T-helper 17 cell (primary cell): ENCODE data around the gene TMEM164. TPM values are rescaled to one million over a fixed set of nuclear protein-coding genes. Genes with fewer than 3 reads are reported as not detected.

Source experiments
- ATAC-seq: fragments of 150-1000 bp; cut with Tn5 transposase; 2 replicates; pipeline ENCODE4 v1.10.0; 2021; ENCODE audit warnings: mild to moderate bottlenecking, moderate library complexity
- DNase-seq, 3 donors: peaks; one replicate each; pipeline versions ENCODE4 v3.0.0 to v3.0.0-alpha.2; 2020 to 2021
- H3K9me3 ChIP-seq: one replicate; pipeline ENCODE4 v1.7.0; 2013; ENCODE audit warnings: low read length, mild to moderate bottlenecking; ENCODE audit not compliant: control insufficient read depth, poor library complexity, severe bottlenecking
- H3K27ac Mint-ChIP-seq: one replicate; pipeline ENCODE4 v1.8.0; 2022; ENCODE audit warnings: mild to moderate bottlenecking, moderate library complexity, mixed read lengths
- H3K27me3 Mint-ChIP-seq: one replicate; pipeline ENCODE4 v1.8.0; 2022; ENCODE audit warnings: mixed read lengths
- H3K36me3 Mint-ChIP-seq: one replicate; pipeline ENCODE4 v1.8.0; 2022; ENCODE audit warnings: low read depth, mixed read lengths
- H3K4me1 Mint-ChIP-seq: one replicate; pipeline ENCODE4 v1.8.0; 2022; ENCODE audit warnings: mild to moderate bottlenecking, mixed read lengths
- H3K4me3 Mint-ChIP-seq: one replicate; pipeline ENCODE4 v1.8.0; 2022; ENCODE audit warnings: mild to moderate bottlenecking, moderate library complexity, mixed read lengths
- total RNA-seq, 4 donors: library from RNA in 2 of 4; stranded (reverse) in 2 of 4; gene quantifications; one replicate each; pipeline ENCODE4 v1.2.3 and lab custom pipeline; 2022 to 2026

TMEM164 gene
- total RNA-seq, 2 donors from 2014 or later: 15.1 to 32.7 TPM

GRCh38 chrX:110012818-110013485 lies 10.0 kb downstream of the TMEM164 start:
- H3K9me3 ChIP-seq: no peaks in the 10 kb centered on the region
- Mint-ChIP-seq H3K36me3 (peaks cover 9% of the 10 kb centered on the region), H3K27me3 (no peaks in the 10 kb centered on the region), H3K4me1 (peaks cover 14% of the 10 kb centered on the region), H3K4me3 (no peak overlapping the region), H3K27ac (no peak overlapping the region)
- ATAC-seq (no peak), DNase-seq (no peak)

- no peaks in the 10 kb centered on the region for H3K27me3 Mint-ChIP-seq
- peaks cover 19% of the 10 kb centered on the region for H3K4me1 Mint-ChIP-seq
- no peaks in the 10 kb centered on the region for H3K9me3 ChIP-seq
- no peak overlapping the region for H3K4me3 Mint-ChIP-seq
- ATAC-seq (no peak), DNase-seq (no peak)
- H3K36me3 Mint-ChIP-seq: peaks cover 9% of the 10 kb centered on the region
- no peak overlapping the region for H3K27ac Mint-ChIP-seq
These were observed 11.1 kb downstream of the TMEM164 start for GRCh38 chrX:110013968-110014367.

- no peak for ATAC-seq
- Mint-ChIP-seq H3K4me3 (no peak overlapping the region), H3K27ac (no peak overlapping the region), H3K27me3 (no peaks in the 10 kb centered on the region), H3K4me1 (peaks cover 19% of the 10 kb centered on the region), H3K36me3 (peaks cover 9% of the 10 kb centered on the region)
- no peak for DNase-seq
- no peaks in the 10 kb centered on the region for H3K9me3 ChIP-seq
These were observed 12.1 kb downstream of the TMEM164 start for GRCh38 chrX:110015032-110015431.

- Mint-ChIP-seq H3K27ac (no peak overlapping the region), H3K4me1 (peaks cover 17% of the 10 kb centered on the region), H3K4me3 (no peak overlapping the region), H3K36me3 (peaks cover 4% of the 10 kb centered on the region), H3K27me3 (no peaks in the 10 kb centered on the region)
- H3K9me3 ChIP-seq: no peaks in the 10 kb centered on the region
- DNase-seq (no peak), ATAC-seq (no peak)
These were observed 13.0 kb downstream of the TMEM164 start for GRCh38 chrX:110015915-110016314.

GRCh38 chrX:110020536-110020935 lies 17.6 kb downstream of the TMEM164 start:
- H3K9me3 ChIP-seq: no peaks in the 10 kb centered on the region
- H3K27ac Mint-ChIP-seq: no peak overlapping the region
- no peak for ATAC-seq

GRCh38 chrX:110021258-110022022 lies 18.5 kb downstream of the TMEM164 start:
- H3K27me3 Mint-ChIP-seq: no peaks in the 10 kb centered on the region
- DNase-seq (no peak), ATAC-seq (no peak)
- no peak overlapping the region for H3K27ac Mint-ChIP-seq
- H3K4me3 Mint-ChIP-seq: no peak overlapping the region
- H3K4me1 Mint-ChIP-seq: peaks cover 7% of the 10 kb centered on the region
- no peaks in the 10 kb centered on the region for H3K9me3 ChIP-seq
- no peaks in the 10 kb centered on the region for H3K36me3 Mint-ChIP-seq

More at GRCh38 chrX:110020536-110020935, 17.6 kb downstream of the TMEM164 start:
- H3K4me1 Mint-ChIP-seq: peaks cover 5% of the 10 kb centered on the region
- no peaks in the 10 kb centered on the region for H3K36me3 Mint-ChIP-seq
- H3K27me3 Mint-ChIP-seq: no peaks in the 10 kb centered on the region
- no peak for DNase-seq
- H3K4me3 Mint-ChIP-seq: no peak overlapping the region

GRCh38 chrX:110022599-110023448 lies 19.9 kb downstream of the TMEM164 start:
- H3K27me3 Mint-ChIP-seq: no peaks in the 10 kb centered on the region
- ATAC-seq: no peak
- DNase-seq: no peak
- peaks cover 8% of the 10 kb centered on the region for H3K4me1 Mint-ChIP-seq
- H3K36me3 Mint-ChIP-seq: no peaks in the 10 kb centered on the region
- H3K27ac Mint-ChIP-seq: no peak overlapping the region
- H3K9me3 ChIP-seq: no peaks in the 10 kb centered on the region
- H3K4me3 Mint-ChIP-seq: no peak overlapping the region

GRCh38 chrX:110025395-110025794 lies 22.5 kb downstream of the TMEM164 start:
- H3K27me3 Mint-ChIP-seq: no peaks in the 10 kb centered on the region
- H3K27ac Mint-ChIP-seq: no peak overlapping the region
- DNase-seq (no peak), ATAC-seq (no peak)
- H3K4me3 Mint-ChIP-seq: no peak overlapping the region
- H3K36me3 Mint-ChIP-seq: no peaks in the 10 kb centered on the region
- H3K9me3 ChIP-seq: no peaks in the 10 kb centered on the region
- H3K4me1 Mint-ChIP-seq: peaks cover 9% of the 10 kb centered on the region

- no peak overlapping the region for H3K27ac Mint-ChIP-seq
- H3K4me1 Mint-ChIP-seq: peaks cover 9% of the 10 kb centered on the region
- H3K36me3 Mint-ChIP-seq: no peaks in the 10 kb centered on the region
- H3K4me3 Mint-ChIP-seq: no peak overlapping the region
- no peaks in the 10 kb centered on the region for H3K27me3 Mint-ChIP-seq
- H3K9me3 ChIP-seq: no peaks in the 10 kb centered on the region
- DNase-seq: no peak
- ATAC-seq: no peak
These were observed 23.4 kb downstream of the TMEM164 start for GRCh38 chrX:110026099-110026844.

GRCh38 chrX:110032534-110033147 lies 29.7 kb downstream of the TMEM164 start:
- Mint-ChIP-seq H3K27ac (no peak overlapping the region), H3K4me3 (no peak overlapping the region), H3K36me3 (no peaks in the 10 kb centered on the region), H3K4me1 (peaks cover 12% of the 10 kb centered on the region), H3K27me3 (no peaks in the 10 kb centered on the region)
- ATAC-seq (no peak), DNase-seq (no peak)
- no peaks in the 10 kb centered on the region for H3K9me3 ChIP-seq

GRCh38 chrX:110034036-110034435 lies 31.1 kb downstream of the TMEM164 start:
- Mint-ChIP-seq H3K27me3 (no peaks in the 10 kb centered on the region), H3K27ac (no peak overlapping the region), H3K36me3 (no peaks in the 10 kb centered on the region), H3K4me3 (no peak overlapping the region), H3K4me1 (peaks cover 6% of the 10 kb centered on the region)
- no peak for ATAC-seq
- no peaks in the 10 kb centered on the region for H3K9me3 ChIP-seq
- DNase-seq: no peak

- no peaks in the 10 kb centered on the region for H3K9me3 ChIP-seq
- Mint-ChIP-seq H3K36me3 (no peaks in the 10 kb centered on the region), H3K27ac (no peak overlapping the region), H3K27me3 (no peaks in the 10 kb centered on the region), H3K4me1 (peaks cover 12% of the 10 kb centered on the region), H3K4me3 (no peak overlapping the region)
- ATAC-seq (no peak), DNase-seq (no peak)
These were observed 33.5 kb downstream of the TMEM164 start for GRCh38 chrX:110036162-110037033.
